ENCODE measurements around the gene AKAP1. TPM values are rescaled to one million over a fixed set of nuclear protein-coding genes. Genes with fewer than 3 reads are reported as not detected.

AKAP1 gene
- total RNA-seq, 1 donor from 2014 or later = 26.4 TPM

- no peak for DNase-seq (ENCODE audit: low spot score in 2 of 2, unreplicated experiment in 2 of 2)
- H3K4me1 Mint-ChIP-seq = peaks cover 2% of the 10 kb centered on the region
- no peaks in the 10 kb centered on the region for H3K36me3 Mint-ChIP-seq
- H3K9me3 Mint-ChIP-seq = no peaks in the 10 kb centered on the region
- peaks cover 14% of the 10 kb centered on the region for H3K27me3 Mint-ChIP-seq (ENCODE audit: low read depth)
- no peak overlapping the region for H3K27ac Mint-ChIP-seq
- H3K4me3 Mint-ChIP-seq = no peak overlapping the region
- TF ChIP-seq, protein P1, sequence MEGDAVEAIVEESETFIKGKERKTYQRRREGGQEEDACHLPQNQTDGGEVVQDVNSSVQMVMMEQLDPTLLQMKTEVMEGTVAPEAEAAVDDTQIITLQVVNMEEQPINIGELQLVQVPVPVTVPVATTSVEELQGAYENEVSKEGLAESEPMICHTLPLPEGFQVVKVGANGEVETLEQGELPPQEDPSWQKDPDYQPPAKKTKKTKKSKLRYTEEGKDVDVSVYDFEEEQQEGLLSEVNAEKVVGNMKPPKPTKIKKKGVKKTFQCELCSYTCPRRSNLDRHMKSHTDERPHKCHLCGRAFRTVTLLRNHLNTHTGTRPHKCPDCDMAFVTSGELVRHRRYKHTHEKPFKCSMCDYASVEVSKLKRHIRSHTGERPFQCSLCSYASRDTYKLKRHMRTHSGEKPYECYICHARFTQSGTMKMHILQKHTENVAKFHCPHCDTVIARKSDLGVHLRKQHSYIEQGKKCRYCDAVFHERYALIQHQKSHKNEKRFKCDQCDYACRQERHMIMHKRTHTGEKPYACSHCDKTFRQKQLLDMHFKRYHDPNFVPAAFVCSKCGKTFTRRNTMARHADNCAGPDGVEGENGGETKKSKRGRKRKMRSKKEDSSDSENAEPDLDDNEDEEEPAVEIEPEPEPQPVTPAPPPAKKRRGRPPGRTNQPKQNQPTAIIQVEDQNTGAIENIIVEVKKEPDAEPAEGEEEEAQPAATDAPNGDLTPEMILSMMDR (IDR thresholded peaks at IDR 0.05; ENCODE audit: unreplicated experiment) = no peak
Observed at GRCh38 chr17:57170866-57171265, 85.8 kb downstream of the AKAP1 start.

Other genes starting within 250 kb of the AKAP1 start
- 44.3 to 47.4 TPM (median 45.6 TPM) in 3 replicates for gene TRIM25, start 171.2 kb upstream of the AKAP1 start, total RNA-seq
- 22.5 to 23.1 TPM (median 23.0 TPM) in 3 replicates for gene COIL, start 124.2 kb upstream of the AKAP1 start, total RNA-seq
- gene SCPEP1, start 107.1 kb upstream of the AKAP1 start, total RNA-seq = 45.6 to 49.1 TPM (median 48.2 TPM) in 3 replicates
- 136 to 144 TPM (median 140 TPM) in 3 replicates for gene MSI2, start 171.3 kb downstream of the AKAP1 start, total RNA-seq